Endothelial cell of umbilical vein (primary cell): ENCODE data around the gene CCSER1. TPM values are rescaled to one million over a fixed set of nuclear protein-coding genes. Genes with fewer than 3 reads are reported as not detected.

ENCODE experiments used
- BruUV-seq: library from RNA; stranded (reverse); fragments of 400-500 nt; replicated peaks from 2 replicates; lab custom pipeline; 2021; lab: Mats Ljungman, UMichigan
- CTCF ChIA-PET: fragments of 300-600, 350-600 bp; sonication (Branson Sonifier 250); formaldehyde crosslinking; loops from one replicate; lab custom pipeline; 2021; ENCODE audit warnings: antibody characterized with exemption, inconsistent platforms; lab: Charles Lee
- POLR2A ChIA-PET: fragments of 300-600, 350-600 bp; sonication (Branson Sonifier 250); formaldehyde crosslinking; loops from one replicate; lab custom pipeline; 2021; ENCODE audit warnings: antibody characterized with exemption, inconsistent platforms; lab: Charles Lee
- DNase-seq: peaks from one replicate; pipeline ENCODE4 v3.0.0-alpha.2; 2011; ENCODE audit warnings: low read depth, low spot score
- FAIRE-seq: peaks from 2 replicates; lab custom pipeline; 2011; peaks lifted over from hg19 to GRCh38; lab: Jason Lieb, UNC
- H2AFZ ChIP-seq: 2 replicates; pipeline ENCODE4 v1.6.0; 2012; ENCODE audit warnings: low read depth, low read length, control low read depth, inconsistent platforms
- H3K27ac ChIP-seq: 2 replicates; pipeline ENCODE4 v1.5.1; 2011; ENCODE audit warnings: low read depth, mild to moderate bottlenecking, control low read depth, low read length, moderate library complexity; ENCODE audit not compliant: insufficient read depth
- H3K27me3 ChIP-seq, 2 experiments: 2 replicates each; pipeline versions ENCODE4 v1.6.0 to v1.6.1; 2011; ENCODE audit warnings: low read length in 2 of 2, mixed read lengths in 1 of 2; ENCODE audit not compliant: control insufficient read depth in 2 of 2, insufficient read depth in 2 of 2
- H3K36me3 ChIP-seq, 2 experiments: 2 replicates in 1 of 2; 3 replicates in 1 of 2; pipeline ENCODE4 v1.5.1; 2011; ENCODE audit warnings: low read length in 2 of 2, mild to moderate bottlenecking in 1 of 2, moderate library complexity in 1 of 2; ENCODE audit not compliant: control insufficient read depth in 2 of 2, insufficient read depth in 2 of 2; ENCODE audit errors: extremely low read depth in 1 of 2
- H3K4me1 ChIP-seq: 3 replicates; pipeline ENCODE4 v1.5.1; 2011; ENCODE audit warnings: mild to moderate bottlenecking, low read length; ENCODE audit not compliant: control insufficient read depth, insufficient read depth; ENCODE audit errors: extremely low read depth
- H3K4me2 ChIP-seq: 2 replicates; pipeline ENCODE4 v1.6.1; 2011; ENCODE audit warnings: low read length, control low read depth, mixed read lengths; ENCODE audit not compliant: insufficient read depth
- H3K4me3 ChIP-seq, 3 experiments: fragments of 200-600 bp in 1 of 3; sonication (generic), shearing (Covaris generic) in 1 of 3; replicated peaks in 1 of 3; 2 replicates each; pipeline ENCODE4 v1.5.1; 2011 to 2016; ENCODE audit warnings: control low read depth in 3 of 3, low read length in 3 of 3, mild to moderate bottlenecking in 2 of 3, inconsistent platforms in 1 of 3, low read depth in 1 of 3, moderate library complexity in 1 of 3; ENCODE audit not compliant: insufficient read depth in 1 of 3
- H3K79me2 ChIP-seq: 2 replicates; pipeline ENCODE4 v1.6.0; 2012; ENCODE audit warnings: low read length, inconsistent platforms; ENCODE audit not compliant: control insufficient read depth, insufficient read depth
- H3K9ac ChIP-seq: replicated peaks from 2 replicates; pipeline ENCODE3; 2011; ENCODE audit warnings: low read length, control low read depth; ENCODE audit not compliant: insufficient read depth; ENCODE audit errors: extremely low read depth
- H3K9me1 ChIP-seq: replicated peaks from 3 replicates; pipeline ENCODE4 v1.6.0; 2011; ENCODE audit warnings: mild to moderate bottlenecking, low read length; ENCODE audit not compliant: control insufficient read depth, insufficient read depth; ENCODE audit errors: extremely low read depth
- H3K9me3 ChIP-seq: replicated peaks from 2 replicates; pipeline ENCODE4 v1.5.1; 2012; ENCODE audit warnings: low read length, inconsistent platforms; ENCODE audit not compliant: control insufficient read depth, insufficient read depth
- H4K20me1 ChIP-seq: replicated peaks from 2 replicates; pipeline ENCODE3; 2011; ENCODE audit warnings: mild to moderate bottlenecking, low read length; ENCODE audit not compliant: control insufficient read depth, insufficient read depth; ENCODE audit errors: extremely low read depth
- CTCF ChIP-seq, 2 donors: IDR thresholded peaks; 1 replicate in 1 of 2; 2 replicates in 1 of 2; pipeline ENCODE4 v1.5.1; 2011; ENCODE audit warnings: low read length in 2 of 2, mild to moderate bottlenecking in 2 of 2, moderate library complexity in 2 of 2, control low read depth in 1 of 2, inconsistent platforms in 1 of 2, low read depth in 1 of 2; ENCODE audit not compliant: insufficient read depth in 1 of 2; ENCODE audit errors: extremely low read depth in 1 of 2
- EZH2 ChIP-seq: IDR thresholded peaks from 2 replicates; pipeline ENCODE4 v1.6.1; 2012; ENCODE audit warnings: borderline replicate concordance, low read depth, mild to moderate bottlenecking, moderate library complexity, low read length, inconsistent platforms; ENCODE audit not compliant: severe bottlenecking
- FOS ChIP-seq: IDR thresholded peaks from 2 replicates; pipeline ENCODE4 v1.6.1; 2011; ENCODE audit warnings: mild to moderate bottlenecking, low read length, moderate library complexity, borderline replicate concordance; ENCODE audit not compliant: insufficient read depth
- GATA2 ChIP-seq: IDR thresholded peaks from 2 replicates; pipeline ENCODE4 v1.7.0; 2011; ENCODE audit warnings: low read depth, mild to moderate bottlenecking, moderate library complexity, mixed read lengths, low read length; ENCODE audit not compliant: insufficient read length, insufficient read depth
- JUN ChIP-seq: IDR thresholded peaks from 2 replicates; pipeline ENCODE4 v1.6.1; 2011; ENCODE audit warnings: borderline replicate concordance, low read depth; ENCODE audit not compliant: insufficient read length, insufficient read depth
- MAX ChIP-seq: IDR thresholded peaks from 2 replicates; pipeline ENCODE4 v1.6.1; 2011; ENCODE audit not compliant: insufficient read depth, insufficient read length
- MYC ChIP-seq: IDR thresholded peaks from one replicate; pipeline ENCODE4 v1.6.1; 2011; ENCODE audit warnings: mild to moderate bottlenecking, low read depth, low read length
- POLR2A ChIP-seq: IDR thresholded peaks from 2 replicates; pipeline ENCODE4 v1.6.1; 2012; ENCODE audit warnings: low read depth, mild to moderate bottlenecking, control low read depth, low read length
- POLR2AphosphoS5 ChIP-seq: IDR thresholded peaks from 2 replicates; pipeline ENCODE4 v1.6.1; 2012; ENCODE audit warnings: low read depth, mild to moderate bottlenecking, control low read depth, low read length, moderate library complexity; ENCODE audit not compliant: insufficient read depth
- dilution Hi-C: fragments of 300-500 bp; cut with MboI; formaldehyde crosslinking; loops from one replicate; pipeline ENCODE4 v1.15.0; 2019; ENCODE audit warnings: low sequenced_read_pairs; ENCODE audit not compliant: extremely low pct_ligation_motif_present
- intact Hi-C: fragments of 100-400 bp; cut with micrococcal nuclease; formaldehyde crosslinking; loops from one replicate; pipeline ENCODE4 v1.10.0; 2022
- polyA plus RNA-seq, 4 experiments: library from polyadenylated mRNA; depleted of rRNA in 3 of 4; stranded (reverse) in 3 of 4; unstranded in 1 of 4; fragments of >200 nt; gene quantifications; 2 replicates each; pipeline versions ENCODE4 v1.2.1 to v1.2.3, GENCODE V29; 2011 to 2012; ENCODE audit warnings: missing spikeins in 1 of 4
- total RNA-seq: library from RNA; stranded (reverse); gene quantifications from 2 replicates; pipeline ENCODE4 v1.2.3, GENCODE V29; 2021

The CCSER1 gene
- total and polyA plus RNA-seq, 2 donors (not counting 3 experiments of a cell fraction or from before 2014, with no cell fraction given), result 0.11 to 1.8 TPM

GRCh38 chr4:91285487-91285886 lies 1158.3 kb downstream of the CCSER1 start:
- BruUV-seq, result no TSS peak
- no peak for TF ChIP-seq GATA2
- no peak for TF ChIP-seq FOS
- TF ChIP-seq POLR2AphosphoS5, result no peak
- no peak for TF ChIP-seq CTCF (IDR thresholded peaks at IDR 0.05; ENCODE audit: extremely low read depth in 1 of 2, insufficient read depth in 1 of 2, low read depth in 1 of 2, low read length in 2 of 2)
- no peak for TF ChIP-seq MYC
- TF ChIP-seq POLR2A, result no peak
- TF ChIP-seq EZH2, result no peak
- TF ChIP-seq MAX, result no peak
- TF ChIP-seq JUN, result no peak
- Histone ChIP-seq H3K27ac (no peak overlapping the region), H3K9ac (no peak overlapping the region), H3K27me3 (no peaks in the 10 kb centered on the region), H3K79me2 (no peaks in the 10 kb centered on the region), H3K36me3 (no peaks in the 10 kb centered on the region), H2AFZ (no peak overlapping the region), H4K20me1 (no peaks in the 10 kb centered on the region), H3K9me1 (no peaks in the 10 kb centered on the region), H3K4me3 (no peak overlapping the region), H3K4me1 (no peaks in the 10 kb centered on the region), H3K9me3 (no peaks in the 10 kb centered on the region), H3K4me2 (no peak overlapping the region)
- dilution Hi-C loops, result no loop called here
- intact Hi-C loops, result no loop called here
- FAIRE-seq, result no peak
- CTCF ChIA-PET, result no interaction called here
- DNase-seq, result no peak
- POLR2A ChIA-PET, result no interaction called here
